H9 (cell line): ENCODE data around the gene ELFN1. TPM values are rescaled to one million over a fixed set of nuclear protein-coding genes. Genes with fewer than 3 reads are reported as not detected.

Experiments used
- DNase-seq: peaks from one replicate; pipeline ENCODE4 v3.0.0-alpha.2; 2017
- H2AFZ ChIP-seq: one replicate; pipeline ENCODE4 v1.6.1; 2013; ENCODE audit warnings: mild to moderate bottlenecking, low read length, control low read depth, moderate library complexity
- H2AK5ac ChIP-seq: 2 replicates; pipeline ENCODE4 v1.6.1; 2013; ENCODE audit warnings: low read length, control low read depth, mixed read lengths; ENCODE audit not compliant: insufficient read length
- H2BK120ac ChIP-seq: one replicate; pipeline ENCODE4 v1.6.1; 2013; ENCODE audit warnings: low read depth, mild to moderate bottlenecking, low read length, control low read depth, inconsistent platforms; ENCODE audit not compliant: poor library complexity, severe bottlenecking
- H2BK12ac ChIP-seq: 2 replicates; pipeline ENCODE4 v1.6.1; 2013; ENCODE audit warnings: low read length, control low read depth, mixed read lengths, low read depth; ENCODE audit not compliant: insufficient read length
- H2BK15ac ChIP-seq: 2 replicates; pipeline ENCODE4 v1.6.1; 2013; ENCODE audit warnings: low read depth, low read length, control low read depth
- H2BK20ac ChIP-seq: one replicate; pipeline ENCODE4 v1.6.1; 2013; ENCODE audit warnings: low read depth, mild to moderate bottlenecking, low read length, control low read depth, inconsistent platforms; ENCODE audit not compliant: poor library complexity, severe bottlenecking
- H2BK5ac ChIP-seq: 2 replicates; pipeline ENCODE4 v1.6.1; 2013; ENCODE audit warnings: low read length, control low read depth, mixed read lengths; ENCODE audit not compliant: insufficient read length
- H3K14ac ChIP-seq: 2 replicates; pipeline ENCODE4 v1.6.1; 2013; ENCODE audit warnings: low read length, control low read depth; ENCODE audit not compliant: insufficient read depth
- H3K18ac ChIP-seq: 2 replicates; pipeline ENCODE4 v1.6.1; 2013; ENCODE audit warnings: low read depth, mild to moderate bottlenecking, mixed read lengths, low read length, control low read depth; ENCODE audit not compliant: insufficient read length
- H3K23ac ChIP-seq: 2 replicates; pipeline ENCODE4 v1.6.1; 2013; ENCODE audit warnings: low read length, control low read depth, mixed read lengths, low read depth; ENCODE audit not compliant: insufficient read length
- H3K23me2 ChIP-seq: 2 replicates; pipeline ENCODE4 v1.6.1; 2013; ENCODE audit warnings: low read depth, mild to moderate bottlenecking, mixed read lengths, low read length, control low read depth; ENCODE audit not compliant: insufficient read length, poor library complexity, severe bottlenecking
- H3K27ac ChIP-seq: 2 replicates; pipeline ENCODE4 v1.5.1; 2013; ENCODE audit warnings: low read length, control low read depth, mixed read lengths, low read depth; ENCODE audit not compliant: insufficient read length
- H3K27me3 ChIP-seq: 2 replicates; pipeline ENCODE4 v1.6.1; 2013; ENCODE audit warnings: low read length, control low read depth, inconsistent platforms; ENCODE audit not compliant: insufficient read depth
- H3K4ac ChIP-seq: 2 replicates; pipeline ENCODE4 v1.6.1; 2013; ENCODE audit warnings: low read depth, mild to moderate bottlenecking, control low read depth, inconsistent platforms, low read length, moderate library complexity
- H3K4me1 ChIP-seq: 2 replicates; pipeline ENCODE4 v1.6.1; 2013; ENCODE audit warnings: low read length, control low read depth, inconsistent platforms; ENCODE audit not compliant: insufficient read depth
- H3K4me2 ChIP-seq: 2 replicates; pipeline ENCODE4 v1.6.1; 2013; ENCODE audit warnings: low read length, control low read depth, mixed read lengths; ENCODE audit not compliant: insufficient read length, insufficient read depth
- H3K56ac ChIP-seq: 2 replicates; pipeline ENCODE4 v1.6.1; 2013; ENCODE audit warnings: low read depth, mild to moderate bottlenecking, mixed read lengths, low read length, control low read depth; ENCODE audit not compliant: insufficient read length
- H3K79me1 ChIP-seq: 2 replicates; pipeline ENCODE4 v1.6.1; 2013; ENCODE audit warnings: low read depth, mild to moderate bottlenecking, moderate library complexity, low read length, control low read depth, inconsistent platforms; ENCODE audit not compliant: insufficient read depth, poor library complexity, severe bottlenecking
- H3K79me2 ChIP-seq: 2 replicates; pipeline ENCODE4 v1.6.1; 2013; ENCODE audit warnings: low read length, control low read depth, inconsistent platforms; ENCODE audit not compliant: insufficient read depth
- H3K9ac ChIP-seq: 2 replicates; pipeline ENCODE4 v1.6.1; 2013; ENCODE audit warnings: low read length, control low read depth, mixed read lengths; ENCODE audit not compliant: insufficient read length; ENCODE audit errors: extremely low read depth
- H3K9me3 ChIP-seq: one replicate; pipeline ENCODE4 v1.6.1; 2013; ENCODE audit warnings: low read depth, low read length, inconsistent platforms; ENCODE audit not compliant: control insufficient read depth
- H3T11ph ChIP-seq: one replicate; pipeline ENCODE4 v1.6.1; 2013; ENCODE audit warnings: mild to moderate bottlenecking, low read length, control low read depth, inconsistent platforms
- H4K20me1 ChIP-seq: one replicate; pipeline ENCODE4 v1.6.1; 2013; ENCODE audit not compliant: control insufficient read depth, insufficient read length, insufficient read depth
- H4K5ac ChIP-seq: 2 replicates; pipeline ENCODE4 v1.6.1; 2013; ENCODE audit warnings: low read depth, mild to moderate bottlenecking, mixed read lengths, low read length, control low read depth; ENCODE audit not compliant: insufficient read length
- H4K8ac ChIP-seq: replicated peaks from 2 replicates; pipeline ENCODE4 v1.6.1; 2013; ENCODE audit warnings: low read length, control low read depth, mixed read lengths, low read depth; ENCODE audit not compliant: insufficient read length
- H4K91ac ChIP-seq: 2 replicates; pipeline ENCODE4 v1.6.1; 2013; ENCODE audit warnings: low read depth, mild to moderate bottlenecking, moderate library complexity, mixed read lengths, low read length, control low read depth; ENCODE audit not compliant: insufficient read length
- H3K27ac Mint-ChIP-seq, 3 experiments: 2 replicates in 2 of 3; 3 replicates in 1 of 3; pipeline ENCODE4 v1.8.0; 2020 to 2021; ENCODE audit warnings: mixed read lengths in 3 of 3, mild to moderate bottlenecking in 1 of 3, moderate library complexity in 1 of 3
- H3K27me3 Mint-ChIP-seq: 2 replicates; pipeline ENCODE4 v1.8.0; 2021; ENCODE audit warnings: low read depth, mild to moderate bottlenecking, moderate library complexity, mixed read lengths
- H3K36me3 Mint-ChIP-seq, 3 experiments: 2 replicates in 2 of 3; 3 replicates in 1 of 3; pipeline ENCODE4 v1.8.0; 2020 to 2021; ENCODE audit warnings: low read depth in 3 of 3, mixed read lengths in 3 of 3; ENCODE audit not compliant: insufficient read depth in 1 of 3
- H3K4me1 Mint-ChIP-seq, 2 experiments: 2 replicates each; pipeline ENCODE4 v1.8.0; 2020; ENCODE audit warnings: mixed read lengths in 2 of 2
- H3K4me3 Mint-ChIP-seq, 2 experiments: 2 replicates in 1 of 2; 3 replicates in 1 of 2; pipeline ENCODE4 v1.8.0; 2020 to 2021; ENCODE audit warnings: mild to moderate bottlenecking in 2 of 2, mixed read lengths in 2 of 2, moderate library complexity in 1 of 2
- H3K9me3 Mint-ChIP-seq, 2 experiments: 2 replicates in 1 of 2; 3 replicates in 1 of 2; pipeline ENCODE4 v1.8.0; 2020; ENCODE audit warnings: mild to moderate bottlenecking in 2 of 2, mixed read lengths in 2 of 2, moderate library complexity in 1 of 2
- WGBS: extraction: QIAGEN DNeasy Blood & Tissue Kit; methylation state at CpG from one replicate; pipeline ENCODE4 v1.1.7; 2013; ENCODE audit warnings: missing lambda C conversion rate, low lambda C conversion rate, mixed read lengths; ENCODE audit not compliant: insufficient read length; ENCODE audit errors: extremely low coverage; 5-methylcytosine and 5-hydroxymethylcytosine counted together
- total RNA-seq: library from RNA; stranded (reverse); gene quantifications from 2 replicates; pipeline ENCODE4 v1.2.1, GENCODE V29; 2021
- TF ChIP-seq, protein P1 (sequence below): fragments of 200-600 bp; sonication (generic); conservative IDR thresholded peaks from 3 replicates; pipeline ENCODE4 v1.8.0; 2021; ENCODE audit warnings: antibody characterized with exemption, mild to moderate bottlenecking

ELFN1 gene
- total RNA-seq, 1 experiment from 2014 or later: 3.7 TPM

DNA sequence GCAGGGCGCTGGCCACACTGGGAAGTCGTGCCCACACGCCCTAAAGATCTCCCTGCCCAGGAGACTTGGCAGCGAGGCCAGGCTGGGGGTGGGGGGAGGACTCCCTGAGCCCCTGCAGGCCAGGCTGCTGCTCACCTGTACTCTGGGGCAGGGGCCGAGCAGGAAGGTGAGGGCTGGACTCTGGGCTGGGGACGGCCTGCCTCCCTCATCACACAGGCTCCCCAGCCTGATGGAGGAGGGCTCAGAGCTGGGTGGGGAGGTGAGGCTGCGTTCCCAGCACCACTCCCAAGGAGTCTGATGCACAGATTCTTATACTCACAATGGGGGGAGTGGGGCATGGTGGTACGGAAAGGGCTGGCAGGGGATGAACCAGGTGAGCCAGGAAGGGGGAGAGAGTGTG, 71.2 kb downstream of the ELFN1 start:
- WGBS: no CpG with 5 or more reads among the region's 8 CpGs
- no peak overlapping the region for H4K8ac ChIP-seq
- DNase-seq: no peak

More for the DNA sequence above, 71.2 kb downstream of the ELFN1 start:
- Histone ChIP-seq H3T11ph (no peak overlapping the region), H3K14ac (no peak overlapping the region), H3K9ac (no peak overlapping the region), H4K5ac (no peak overlapping the region), H3K79me2 (no peaks in the 10 kb centered on the region), H3K27ac (no peak overlapping the region), H2BK5ac (no peak overlapping the region), H3K4ac (no peak overlapping the region), H3K27me3 (no peaks in the 10 kb centered on the region), H3K4me1 (no peaks in the 10 kb centered on the region), H3K9me3 (no peaks in the 10 kb centered on the region), H2BK15ac (no peak overlapping the region), H3K56ac (no peak overlapping the region), H3K4me2 (no peak overlapping the region), H3K18ac (no peak overlapping the region), H4K20me1 (no peaks in the 10 kb centered on the region), H4K91ac (no peak overlapping the region), H2AFZ (no peak overlapping the region), H2BK120ac (no peak overlapping the region), H3K79me1 (no peaks in the 10 kb centered on the region), H3K23me2 (no peaks in the 10 kb centered on the region), H2BK12ac (no peak overlapping the region), H3K23ac (no peak overlapping the region), H2BK20ac (no peak overlapping the region), H2AK5ac (no peak overlapping the region)
- TF ChIP-seq, protein P1, sequence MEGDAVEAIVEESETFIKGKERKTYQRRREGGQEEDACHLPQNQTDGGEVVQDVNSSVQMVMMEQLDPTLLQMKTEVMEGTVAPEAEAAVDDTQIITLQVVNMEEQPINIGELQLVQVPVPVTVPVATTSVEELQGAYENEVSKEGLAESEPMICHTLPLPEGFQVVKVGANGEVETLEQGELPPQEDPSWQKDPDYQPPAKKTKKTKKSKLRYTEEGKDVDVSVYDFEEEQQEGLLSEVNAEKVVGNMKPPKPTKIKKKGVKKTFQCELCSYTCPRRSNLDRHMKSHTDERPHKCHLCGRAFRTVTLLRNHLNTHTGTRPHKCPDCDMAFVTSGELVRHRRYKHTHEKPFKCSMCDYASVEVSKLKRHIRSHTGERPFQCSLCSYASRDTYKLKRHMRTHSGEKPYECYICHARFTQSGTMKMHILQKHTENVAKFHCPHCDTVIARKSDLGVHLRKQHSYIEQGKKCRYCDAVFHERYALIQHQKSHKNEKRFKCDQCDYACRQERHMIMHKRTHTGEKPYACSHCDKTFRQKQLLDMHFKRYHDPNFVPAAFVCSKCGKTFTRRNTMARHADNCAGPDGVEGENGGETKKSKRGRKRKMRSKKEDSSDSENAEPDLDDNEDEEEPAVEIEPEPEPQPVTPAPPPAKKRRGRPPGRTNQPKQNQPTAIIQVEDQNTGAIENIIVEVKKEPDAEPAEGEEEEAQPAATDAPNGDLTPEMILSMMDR: no peak
- H3K27me3 Mint-ChIP-seq: peaks cover 7% of the 10 kb centered on the region
- no peak overlapping the region for H3K27ac Mint-ChIP-seq
- H3K4me3 Mint-ChIP-seq: no peak overlapping the region
- H3K36me3 Mint-ChIP-seq: no peaks in the 10 kb centered on the region; a peak in 1 of 7 replicates
- peaks cover 0 to 5% of the 10 kb centered on the region in 2 experiments; a peak in 1 of 4 replicates for H3K4me1 Mint-ChIP-seq
- no peaks in the 10 kb centered on the region for H3K9me3 Mint-ChIP-seq
